ENCODE data around the gene BCAM.

- TF ChIP-seq CTCF (IDR thresholded peaks at IDR 0.05; ENCODE audit: extremely low read depth in 1 of 2, insufficient read depth in 1 of 2, low read depth in 1 of 2, low read length in 2 of 2) (peak; percentile 91 to 98), POLR2A (IDR thresholded peaks at IDR 0.05; ENCODE audit: low read depth, low read length) (no peak), EZH2 (IDR thresholded peaks at IDR 0.05; ENCODE audit: borderline replicate concordance, low read depth, low read length, severe bottlenecking) (no peak), POLR2AphosphoS5 (IDR thresholded peaks at IDR 0.05; ENCODE audit: insufficient read depth, low read depth, low read length) (no peak), GATA2 (IDR thresholded peaks at IDR 0.05; ENCODE audit: insufficient read depth, insufficient read length, low read depth, low read length) (no peak), MAX (IDR thresholded peaks at IDR 0.05; ENCODE audit: insufficient read depth, insufficient read length) (no peak), JUN (IDR thresholded peaks at IDR 0.05; ENCODE audit: borderline replicate concordance, insufficient read depth, insufficient read length, low read depth) (no peak), MYC (IDR thresholded peaks at IDR 0.05; ENCODE audit: low read depth, low read length) (no peak)
Observed at GRCh38 chr19:44800461-44800860, 8.4 kb upstream of the BCAM start.

Measured in endothelial cell of umbilical vein (primary cell).